Gastroesophageal sphincter (tissue), 4 donors: ENCODE data around the gene BCS1L. TPM values are rescaled to one million over a fixed set of nuclear protein-coding genes. Genes with fewer than 3 reads are reported as not detected.

Experiments used
- ATAC-seq: fragments of 150-250 bp; one replicate; pipeline ENCODE4 v1.9.1; 2016; ENCODE audit warnings: mild to moderate bottlenecking, moderate library complexity
- H3K27ac ChIP-seq, 4 donors: fragments of 200-600 bp; sonication (generic) in 3 of 4; 1 replicate in 3 of 4; 2 replicates in 1 of 4; pipeline ENCODE4 v1.5.1; 2016 to 2019
- H3K27me3 ChIP-seq: fragments of 200-600 bp; sonication (generic); one replicate; pipeline ENCODE4 v1.5.1; 2019
- H3K36me3 ChIP-seq, 2 donors: fragments of 200-600 bp; sonication (generic); one replicate each; pipeline ENCODE4 v1.5.1; 2019; ENCODE audit warnings: control low read depth in 1 of 2
- H3K4me1 ChIP-seq, 3 donors: fragments of 200-600 bp; sonication (generic); 1 replicate in 2 of 3; 2 replicates in 1 of 3; pipeline ENCODE4 v1.5.1; 2016 to 2019; ENCODE audit warnings: control low read depth in 2 of 3
- H3K4me3 ChIP-seq, 2 donors: fragments of 200-600 bp; sonication (generic); one replicate each; pipeline ENCODE4 v1.5.1; 2019; ENCODE audit warnings: mild to moderate bottlenecking in 1 of 2, moderate library complexity in 1 of 2
- H3K9me3 ChIP-seq, 3 donors: fragments of 200-600 bp; sonication (generic); one replicate each; pipeline ENCODE4 v1.5.1; 2017 to 2019; ENCODE audit warnings: control low read depth in 2 of 3
- EP300 ChIP-seq: sonication (generic); formaldehyde crosslinking; IDR thresholded peaks from one replicate; pipeline ENCODE4 v1.6.1; 2017; ENCODE audit warnings: antibody characterized with exemption, mild to moderate bottlenecking
- POLR2A ChIP-seq, 2 donors: fragments of 450-650 bp; IDR thresholded peaks; one replicate each; pipeline ENCODE4 v1.6.1; 2017; ENCODE audit warnings: antibody characterized with exemption in 2 of 2, mild to moderate bottlenecking in 2 of 2, moderate library complexity in 1 of 2
- POLR2AphosphoS5 ChIP-seq: sonication (generic); formaldehyde crosslinking; IDR thresholded peaks from one replicate; pipeline ENCODE4 v1.6.1; 2017; ENCODE audit warnings: antibody characterized with exemption
- WGBS, 2 donors: methylation state at CpG; one replicate each; pipeline ENCODE4 v1.1.5; 2018; ENCODE audit warnings: low coverage in 1 of 2; 5-methylcytosine and 5-hydroxymethylcytosine counted together
- total RNA-seq, 4 donors: library from RNA; depleted of rRNA; stranded (reverse); fragments of >200 nt; gene quantifications; one replicate each; pipeline ENCODE4 v1.1.0, GENCODE V29; 2016
- TF ChIP-seq, protein P1 (sequence below), 4 experiments: fragments of 200-600 bp in 2 of 4; fragments of 450-650 bp in 2 of 4; sonication (generic) in 1 of 4; IDR thresholded peaks; one replicate each; pipeline ENCODE4 v1.5.1; 2017 to 2019; ENCODE audit warnings: antibody characterized with exemption in 4 of 4, mild to moderate bottlenecking in 2 of 4, moderate library complexity in 2 of 4

The BCS1L gene
- total RNA-seq, 4 donors from 2014 or later = 24.3 to 37.4 (median 29.9) TPM

DNA sequence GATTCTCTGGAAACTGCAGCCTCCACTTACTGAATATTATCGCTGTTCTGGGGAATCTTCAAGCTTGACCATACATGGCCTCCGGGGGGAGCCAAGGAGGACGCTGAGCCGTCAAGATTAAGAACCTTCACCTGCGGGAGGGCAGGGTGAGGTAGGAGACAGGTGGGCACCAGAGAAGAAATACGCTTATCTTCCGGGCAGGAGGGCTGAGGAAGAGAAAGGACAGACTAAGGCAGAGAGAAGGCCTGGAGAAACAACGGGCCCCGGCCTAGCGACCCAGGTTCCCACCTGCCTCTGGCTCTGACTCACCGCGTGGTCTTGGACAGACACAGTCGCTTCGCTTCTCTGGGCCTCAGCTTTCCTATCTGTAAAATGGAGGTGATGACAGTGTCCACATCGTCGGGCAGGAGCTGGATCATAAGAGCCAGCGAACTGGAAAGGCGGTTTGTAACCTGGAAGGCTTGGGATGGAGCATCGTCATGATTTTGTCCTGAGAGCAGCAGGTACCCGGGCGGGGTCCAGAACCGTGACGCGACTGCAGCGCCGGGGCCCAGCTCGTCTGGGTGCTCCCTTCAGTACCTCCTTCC is 719 bp upstream of the BCS1L start:
- Histone ChIP-seq H3K4me1 (peaks cover 0 to 35% (median 15%) of the 10 kb centered on the region in 3 donors), H3K36me3 (peaks cover 0 to 71% of the 10 kb centered on the region in 2 donors), H3K27ac (peak overlapping the region; percentile 14 to 88 (median 82)), H3K27me3 (no peaks in the 10 kb centered on the region), H3K4me3 (peak overlapping the region; percentile 69 to 92), H3K9me3 (no peaks in the 10 kb centered on the region)
- no peak for TF ChIP-seq EP300
- no peak for TF ChIP-seq POLR2AphosphoS5
- TF ChIP-seq, protein P1, sequence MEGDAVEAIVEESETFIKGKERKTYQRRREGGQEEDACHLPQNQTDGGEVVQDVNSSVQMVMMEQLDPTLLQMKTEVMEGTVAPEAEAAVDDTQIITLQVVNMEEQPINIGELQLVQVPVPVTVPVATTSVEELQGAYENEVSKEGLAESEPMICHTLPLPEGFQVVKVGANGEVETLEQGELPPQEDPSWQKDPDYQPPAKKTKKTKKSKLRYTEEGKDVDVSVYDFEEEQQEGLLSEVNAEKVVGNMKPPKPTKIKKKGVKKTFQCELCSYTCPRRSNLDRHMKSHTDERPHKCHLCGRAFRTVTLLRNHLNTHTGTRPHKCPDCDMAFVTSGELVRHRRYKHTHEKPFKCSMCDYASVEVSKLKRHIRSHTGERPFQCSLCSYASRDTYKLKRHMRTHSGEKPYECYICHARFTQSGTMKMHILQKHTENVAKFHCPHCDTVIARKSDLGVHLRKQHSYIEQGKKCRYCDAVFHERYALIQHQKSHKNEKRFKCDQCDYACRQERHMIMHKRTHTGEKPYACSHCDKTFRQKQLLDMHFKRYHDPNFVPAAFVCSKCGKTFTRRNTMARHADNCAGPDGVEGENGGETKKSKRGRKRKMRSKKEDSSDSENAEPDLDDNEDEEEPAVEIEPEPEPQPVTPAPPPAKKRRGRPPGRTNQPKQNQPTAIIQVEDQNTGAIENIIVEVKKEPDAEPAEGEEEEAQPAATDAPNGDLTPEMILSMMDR (IDR thresholded peaks at IDR 0.05) = no peak
- no peak for TF ChIP-seq POLR2A (IDR thresholded peaks at IDR 0.05)
- no peak for ATAC-seq
- 2 to 5% methylated on average over 11 to 17 of the region's 27 CpGs for WGBS, 2 donors

DNA sequence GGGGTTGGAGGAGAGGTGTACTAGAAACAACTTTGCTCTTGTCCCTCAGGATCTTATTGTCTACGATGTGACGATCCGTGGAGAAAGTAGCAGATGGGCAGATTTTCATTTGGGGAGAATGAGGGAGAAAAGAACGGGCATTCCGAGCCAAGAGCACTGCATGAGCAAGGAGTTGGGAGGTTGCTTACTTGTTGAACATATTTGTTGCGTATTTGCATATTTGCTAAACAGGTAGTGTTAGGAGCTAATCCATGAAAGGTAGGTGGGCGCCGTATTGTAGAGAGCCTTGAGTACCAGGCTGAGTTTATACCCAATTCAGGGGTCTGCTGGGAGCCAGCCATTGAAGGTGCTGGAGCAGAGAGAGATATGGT is 490 bp downstream of the BCS1L start:
- Histone ChIP-seq H3K4me3 (peak overlapping the region; percentile 69 to 92), H3K27ac (peak overlapping the region; percentile 26 to 88 (median 82)), H3K9me3 (no peaks in the 10 kb centered on the region), H3K4me1 (peaks cover 0 to 35% (median 15%) of the 10 kb centered on the region in 3 donors), H3K36me3 (peaks cover 0 to 71% of the 10 kb centered on the region in 2 donors), H3K27me3 (no peaks in the 10 kb centered on the region)
- TF ChIP-seq POLR2A (IDR thresholded peaks at IDR 0.05) (no peak), POLR2AphosphoS5 (no peak)
- TF ChIP-seq, protein P1 (IDR thresholded peaks at IDR 0.05) = no peak
- WGBS, 2 donors = 10 to 13% methylated on average over 2 to 8 of the region's 8 CpGs
- no peak for ATAC-seq

DNA sequence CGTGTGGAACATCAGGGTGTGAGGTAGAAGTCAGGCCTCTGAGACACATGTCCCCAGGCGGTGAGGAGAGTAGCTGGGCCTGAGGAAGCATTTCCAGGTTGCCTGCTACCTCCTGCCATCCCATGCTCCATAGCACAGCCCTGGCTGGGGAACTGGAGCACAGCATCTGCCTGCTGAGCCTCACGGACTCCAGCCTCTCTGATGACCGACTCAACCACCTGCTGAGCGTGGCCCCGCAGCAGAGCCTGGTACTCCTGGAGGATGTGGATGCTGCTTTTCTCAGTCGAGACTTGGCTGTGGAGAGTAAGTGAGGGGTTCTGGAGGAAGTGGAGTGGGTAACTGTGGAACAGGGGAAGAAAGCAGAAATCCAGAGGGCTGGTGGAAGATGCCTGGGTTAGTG is 2.9 kb downstream of the BCS1L start:
- Histone ChIP-seq H3K4me3 (no peak overlapping the region), H3K27me3 (no peaks in the 10 kb centered on the region), H3K27ac (no peak overlapping the region), H3K36me3 (peaks cover 0 to 71% of the 10 kb centered on the region in 2 donors), H3K4me1 (peaks cover 0 to 27% (median 15%) of the 10 kb centered on the region in 3 donors), H3K9me3 (no peaks in the 10 kb centered on the region)
- TF ChIP-seq, protein P1 (IDR thresholded peaks at IDR 0.05) = no peak
- TF ChIP-seq POLR2A (IDR thresholded peaks at IDR 0.05) (no peak), EP300 (no peak)
- no peak for ATAC-seq
- 40% methylated on average over 1 of the region's 7 CpGs; no CpG with 5 or more reads in 1 of the 2 donors for WGBS, 2 donors

DNA sequence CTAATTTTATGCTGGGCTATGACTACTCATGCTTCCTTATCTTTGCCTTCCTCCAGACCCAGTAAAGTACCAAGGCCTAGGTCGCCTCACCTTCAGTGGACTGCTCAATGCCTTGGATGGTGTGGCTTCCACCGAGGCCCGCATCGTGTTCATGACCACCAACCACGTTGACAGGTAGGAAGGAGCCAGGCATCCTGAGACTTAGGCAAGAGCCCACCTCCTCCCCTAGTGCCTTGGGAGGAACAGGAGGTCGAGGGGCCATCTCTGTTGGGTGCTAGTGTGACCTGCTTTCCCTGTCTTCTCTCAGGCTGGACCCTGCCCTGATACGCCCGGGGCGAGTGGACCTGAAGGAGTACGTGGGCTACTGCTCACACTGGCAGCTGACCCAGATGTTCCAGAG is 3.3 kb downstream of the BCS1L start:
- Histone ChIP-seq H3K27me3 (no peaks in the 10 kb centered on the region), H3K36me3 (peaks cover 0 to 71% of the 10 kb centered on the region in 2 donors)

More for the DNA sequence above, 3.3 kb downstream of the BCS1L start:
- no peak for ATAC-seq
- H3K4me3 ChIP-seq = no peak overlapping the region
- WGBS, 2 donors = 73% methylated on average over 3 of the region's 10 CpGs; no CpG with 5 or more reads in 1 of the 2 donors
- no peaks in the 10 kb centered on the region for H3K9me3 ChIP-seq
- no peak overlapping the region for H3K27ac ChIP-seq
- TF ChIP-seq POLR2AphosphoS5 (no peak), EP300 (no peak), POLR2A (IDR thresholded peaks at IDR 0.05) (no peak)
- TF ChIP-seq, protein P1 (IDR thresholded peaks at IDR 0.05) = no peak
- peaks cover 0 to 24% (median 15%) of the 10 kb centered on the region in 3 donors for H3K4me1 ChIP-seq
